GM21723 (cell line): ENCODE measurements around the gene ARL4C.

Source experiments
- ATAC-seq: cut with Tn5 transposase; IDR thresholded peaks from one replicate; pipeline ENCODE4 v1.9.1; 2021; ENCODE audit warnings: mild to moderate bottlenecking, moderate library complexity; ENCODE audit not compliant: unreplicated experiment

ARL4C gene, protein sequence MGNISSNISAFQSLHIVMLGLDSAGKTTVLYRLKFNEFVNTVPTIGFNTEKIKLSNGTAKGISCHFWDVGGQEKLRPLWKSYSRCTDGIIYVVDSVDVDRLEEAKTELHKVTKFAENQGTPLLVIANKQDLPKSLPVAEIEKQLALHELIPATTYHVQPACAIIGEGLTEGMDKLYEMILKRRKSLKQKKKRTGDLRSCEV

DNA sequence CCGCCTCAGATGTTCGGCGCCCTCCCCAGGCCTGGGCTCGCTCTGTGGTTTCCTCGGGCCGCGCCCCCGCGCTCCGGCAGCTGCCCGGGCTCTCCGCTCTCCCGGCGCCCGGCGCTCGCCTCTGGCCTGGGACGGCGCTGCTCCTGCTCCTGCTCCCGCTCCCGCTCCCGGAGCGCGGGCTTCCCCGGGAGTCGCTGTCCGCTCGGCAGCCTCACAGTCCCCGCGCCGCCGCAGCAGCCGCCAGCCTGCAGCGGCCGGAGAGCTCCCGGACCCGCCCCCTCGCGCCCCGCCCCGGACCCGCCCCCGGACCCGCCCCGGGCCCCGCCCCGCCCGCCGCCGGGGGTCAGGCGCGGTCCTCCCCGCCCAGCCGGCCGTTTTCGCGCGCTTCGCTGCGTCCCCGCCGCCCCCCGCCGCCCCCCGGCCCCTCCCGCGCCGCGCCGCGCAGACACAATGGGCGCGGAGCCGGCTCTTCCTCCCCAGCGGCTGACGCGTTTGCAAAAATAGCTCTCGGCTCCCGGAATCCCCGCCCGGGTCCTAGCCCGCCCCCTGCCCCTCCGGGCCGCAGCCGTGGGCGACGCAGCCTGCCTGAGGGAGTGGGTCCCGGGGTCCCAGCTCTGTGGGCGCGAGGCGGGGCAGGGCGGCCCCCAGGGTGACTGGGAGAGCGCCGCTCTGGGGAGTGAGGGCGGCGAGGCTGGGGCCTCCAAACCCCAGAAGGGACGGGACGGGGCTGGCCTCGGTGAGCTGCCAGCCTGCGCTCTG lies at the start of gene ARL4C:
Gene ARL4C, minus strand, starts transcription at position 247 of the 759 bp plus-strand sequence. CDS start 495 bp downstream, outside the sequence.
- ATAC-seq: peak; percentile 60

DNA sequence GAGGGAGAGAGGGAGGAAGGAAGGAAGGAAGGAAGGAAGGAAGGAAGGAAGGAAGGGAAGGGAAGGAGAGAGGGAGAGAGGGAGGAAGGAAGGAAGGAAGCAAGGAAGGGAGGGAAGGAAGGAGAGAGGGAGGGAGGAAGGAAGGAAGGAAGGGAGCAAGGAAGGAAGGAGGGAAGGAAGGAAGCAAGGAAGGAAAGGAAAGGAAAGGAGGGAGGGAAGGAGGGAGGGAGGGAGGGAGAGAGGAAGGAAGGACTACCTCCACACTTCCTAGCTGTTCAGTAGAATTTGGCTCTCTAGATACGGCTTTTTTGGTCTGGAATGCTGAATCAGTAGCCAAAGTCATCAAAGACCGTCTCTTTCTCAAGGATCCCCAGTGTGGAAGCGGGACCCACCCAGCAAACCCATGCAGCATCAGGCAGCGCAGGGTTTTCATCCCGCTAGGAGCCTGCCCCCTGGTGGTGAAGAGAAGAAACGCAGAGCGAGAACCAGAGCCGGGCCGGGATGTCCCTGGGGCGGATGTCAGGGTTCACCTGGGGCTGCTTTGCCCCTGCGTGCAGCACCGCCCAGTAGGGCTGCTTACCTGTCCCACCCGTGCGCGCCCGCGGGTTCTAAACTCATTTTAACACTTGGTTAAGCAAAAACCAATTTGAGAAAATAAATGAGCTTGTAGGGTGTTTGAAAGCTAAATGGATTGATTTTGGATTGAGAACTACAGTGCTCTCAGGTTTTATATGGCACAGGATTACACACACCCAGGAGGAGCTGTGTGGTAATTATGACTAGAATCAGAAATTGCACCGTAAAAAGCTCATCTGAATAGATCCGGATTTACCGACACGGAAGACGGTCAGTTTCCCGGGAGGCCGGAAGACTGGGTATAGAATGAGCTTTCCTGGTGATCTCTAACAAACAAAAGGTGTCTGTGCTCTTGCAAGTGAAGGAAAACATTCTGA lies 48.1 kb upstream of the ARL4C start:
- no peak for ATAC-seq

DNA sequence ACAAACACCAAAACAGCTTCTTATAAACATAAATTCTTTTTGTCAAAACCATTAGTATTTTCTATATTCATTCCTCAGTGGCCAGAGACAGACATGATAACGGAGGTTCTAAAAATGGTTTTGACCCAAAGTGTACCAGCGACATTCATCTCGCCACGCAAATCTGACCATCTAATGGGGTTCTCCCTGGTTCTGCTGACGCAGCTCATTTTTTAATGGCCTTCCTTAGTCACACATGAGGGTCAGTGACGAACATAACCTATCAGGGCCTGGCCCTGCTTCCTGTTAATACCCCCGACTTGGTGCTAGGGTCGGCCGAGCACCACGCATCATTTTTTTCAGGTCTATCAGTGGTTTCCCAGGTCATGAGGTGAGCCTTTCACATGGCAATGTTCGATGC lies 45.9 kb upstream of the ARL4C start:
- no peak for ATAC-seq

DNA sequence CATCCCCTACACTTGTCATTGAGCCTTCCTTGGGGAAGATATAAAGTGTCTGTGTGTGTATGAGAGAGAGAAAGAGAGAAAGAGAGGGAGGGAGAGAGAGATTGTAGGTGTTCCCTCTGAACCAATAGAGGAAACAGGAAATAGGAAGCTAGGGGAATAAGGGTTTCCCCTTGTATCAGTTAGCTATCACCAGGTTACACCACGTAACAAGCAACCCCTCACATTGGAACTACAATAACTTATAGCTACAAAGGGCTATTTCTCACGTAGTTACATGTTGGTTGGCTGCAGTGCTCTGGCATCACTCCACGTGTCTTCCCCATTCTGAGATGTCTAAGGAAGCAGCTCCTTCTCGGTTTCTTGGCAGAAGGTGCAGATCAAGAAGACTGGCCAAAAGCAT lies 41.0 kb upstream of the ARL4C start:
- no peak for ATAC-seq

DNA sequence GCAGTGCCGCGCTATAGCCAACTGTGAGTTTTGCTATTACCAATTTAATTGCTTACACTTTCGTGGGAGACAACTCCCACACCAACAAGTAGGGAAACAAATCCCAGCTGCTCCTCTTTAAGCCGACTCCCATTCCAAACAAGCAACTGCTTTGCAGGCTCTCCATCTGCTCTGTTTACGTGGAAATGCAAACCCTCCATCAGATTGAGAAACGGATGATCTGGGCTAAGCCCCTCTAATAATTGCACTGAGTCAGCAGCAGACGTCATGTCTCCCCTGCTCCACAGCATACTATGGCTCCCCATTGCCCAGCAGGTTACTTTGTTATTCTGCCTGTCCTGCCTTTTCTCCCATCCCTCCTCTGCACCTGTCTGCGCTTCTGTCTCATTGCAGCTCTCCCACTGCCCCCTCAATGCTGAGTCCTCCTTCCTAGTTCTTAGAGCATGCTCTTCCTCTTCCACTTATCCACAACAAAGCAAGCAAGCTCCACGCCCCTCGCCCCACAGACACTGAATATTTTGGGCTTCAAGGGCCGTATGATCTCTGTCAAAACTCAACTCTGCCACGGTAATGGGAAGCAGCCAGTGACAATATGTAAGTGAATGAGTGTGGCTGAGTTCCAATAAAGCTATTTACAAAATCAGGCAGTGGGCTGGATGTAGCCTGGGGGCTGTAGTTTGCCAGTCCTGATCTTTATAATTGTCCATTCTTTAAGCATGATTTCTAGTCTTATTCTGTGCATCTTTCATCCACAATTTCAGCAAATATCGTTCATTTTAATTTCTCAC lies 39.5 kb upstream of the ARL4C start:
- ATAC-seq: no peak

DNA sequence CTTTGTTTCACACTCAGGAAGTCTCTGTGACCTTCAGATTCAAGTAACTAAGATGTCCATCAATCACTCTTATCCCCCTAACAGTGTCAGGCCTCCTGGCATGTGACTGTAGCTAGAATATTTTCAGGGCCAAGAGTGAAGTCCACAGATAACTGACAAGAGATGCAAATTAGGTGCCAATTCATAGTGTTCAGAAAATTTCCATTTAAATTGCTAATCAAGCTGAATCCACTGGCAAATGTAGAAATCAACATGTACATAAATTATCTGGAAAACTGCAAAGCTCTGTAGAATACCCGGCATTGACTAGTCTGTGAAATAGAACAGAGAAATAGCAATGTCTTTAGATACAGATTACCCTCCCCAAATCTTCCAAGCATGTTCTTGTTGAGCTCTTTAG lies 38.6 kb upstream of the ARL4C start:
- ATAC-seq: no peak

DNA sequence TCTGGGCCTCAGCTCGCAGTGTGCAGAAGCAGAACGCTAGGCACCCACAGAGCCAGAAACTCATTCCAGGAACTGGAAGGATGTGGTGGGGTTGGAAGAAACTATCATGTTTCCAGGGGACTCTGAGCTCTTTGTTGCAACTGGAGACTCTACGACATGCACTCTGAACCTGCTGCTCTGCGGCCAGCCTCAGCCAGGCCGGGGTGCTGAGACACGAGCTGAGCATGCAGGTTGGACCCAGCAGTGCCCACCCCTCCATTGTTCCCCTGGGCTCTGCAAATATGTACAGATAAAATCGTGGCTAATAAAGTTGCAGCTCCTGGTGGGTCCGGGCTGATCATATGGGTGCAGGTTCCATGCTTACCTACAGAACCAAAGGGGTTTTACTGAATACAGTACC lies 37.6 kb upstream of the ARL4C start:
- no peak for ATAC-seq

DNA sequence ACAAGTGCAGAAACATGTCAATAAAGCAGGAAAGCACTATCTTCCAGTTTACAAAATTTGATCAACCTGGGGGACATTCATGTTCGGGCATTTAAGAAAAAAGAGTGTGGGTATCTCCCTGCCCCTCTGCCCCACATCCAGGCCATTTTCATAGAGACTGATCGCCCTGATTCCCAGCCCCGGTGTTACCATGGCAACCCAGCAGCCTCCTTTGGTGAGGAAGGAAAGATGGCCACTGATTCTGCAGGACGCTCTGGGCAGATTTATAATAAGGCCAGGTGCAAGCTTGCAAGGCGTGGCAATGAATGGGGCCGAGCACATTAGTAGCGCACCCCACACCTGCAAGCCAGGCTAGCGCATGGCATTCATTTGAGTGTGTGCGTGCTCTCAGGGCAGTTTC lies 36.7 kb upstream of the ARL4C start:
- no peak for ATAC-seq

DNA sequence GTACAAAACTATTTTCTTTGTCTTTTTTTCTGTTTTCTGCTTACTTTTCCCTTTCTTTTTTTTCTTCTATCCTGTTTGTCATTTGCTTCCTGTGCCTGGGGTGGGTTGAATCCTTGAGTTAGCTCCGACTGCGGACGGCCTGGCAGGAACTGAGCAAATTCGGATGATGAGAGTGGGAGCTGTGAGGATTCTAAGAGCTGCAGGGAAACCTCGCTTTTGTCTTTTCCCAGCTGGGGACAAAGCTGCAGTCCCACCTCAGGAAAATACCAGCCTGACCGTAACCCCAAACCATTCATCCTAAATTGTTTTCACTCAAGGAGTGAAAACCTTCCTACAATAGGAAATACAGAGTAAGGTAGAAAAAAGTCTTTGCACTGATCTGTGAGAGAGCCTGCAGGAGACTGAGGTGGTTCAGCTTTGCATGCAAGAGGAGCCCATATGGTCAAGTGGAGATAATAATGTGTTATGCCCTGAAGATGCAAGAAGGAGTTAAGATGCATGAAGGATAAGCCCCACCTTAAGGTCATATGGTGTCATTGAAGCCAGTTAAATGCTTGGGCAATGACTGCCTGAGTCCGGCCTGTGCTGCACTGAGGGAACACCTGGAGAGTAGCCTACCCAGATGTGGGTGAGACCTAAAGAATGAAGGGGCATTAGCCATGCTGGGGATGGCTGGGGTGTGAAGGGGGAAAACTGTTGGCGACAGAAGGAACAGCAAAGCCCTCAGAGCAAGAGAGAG lies 31.7 kb upstream of the ARL4C start:
- ATAC-seq: no peak

DNA sequence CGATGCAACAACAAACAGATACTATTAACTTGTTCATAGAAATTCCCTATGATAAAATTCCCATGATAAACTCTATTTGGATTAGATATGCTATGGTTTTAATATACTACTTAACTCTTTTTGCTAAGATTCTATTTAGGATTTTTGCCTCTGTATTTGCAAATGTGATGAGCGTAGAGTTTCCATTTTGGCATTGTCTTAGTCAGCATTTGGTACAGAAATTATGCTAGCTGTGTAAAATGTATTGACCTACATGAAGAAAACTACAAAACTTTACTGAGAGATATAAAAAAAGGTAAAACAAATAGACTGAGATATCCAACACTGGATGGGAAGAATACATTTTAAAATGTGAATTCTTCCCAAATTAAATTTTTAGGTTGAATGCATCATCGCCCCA lies 29.8 kb upstream of the ARL4C start:
- ATAC-seq: no peak

DNA sequence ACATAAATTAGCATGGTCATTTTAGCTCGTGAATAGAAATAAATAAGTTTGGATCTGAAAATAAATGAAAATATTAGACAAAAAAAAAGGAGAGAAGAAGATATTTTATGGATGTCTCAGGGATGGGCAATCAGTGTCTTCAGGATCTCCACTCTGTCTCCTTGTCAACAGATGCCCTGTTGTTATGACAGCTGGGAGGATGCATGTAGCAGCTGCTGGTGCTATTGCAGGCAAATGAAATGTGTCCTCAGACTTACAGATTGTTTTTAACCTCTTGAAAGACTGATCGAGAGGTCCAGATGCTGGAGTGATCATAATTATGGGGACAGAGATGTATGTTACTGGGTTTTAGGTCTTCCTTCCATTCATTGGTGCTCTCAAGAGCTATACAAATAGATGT lies 24.7 kb upstream of the ARL4C start:
- no peak for ATAC-seq

DNA sequence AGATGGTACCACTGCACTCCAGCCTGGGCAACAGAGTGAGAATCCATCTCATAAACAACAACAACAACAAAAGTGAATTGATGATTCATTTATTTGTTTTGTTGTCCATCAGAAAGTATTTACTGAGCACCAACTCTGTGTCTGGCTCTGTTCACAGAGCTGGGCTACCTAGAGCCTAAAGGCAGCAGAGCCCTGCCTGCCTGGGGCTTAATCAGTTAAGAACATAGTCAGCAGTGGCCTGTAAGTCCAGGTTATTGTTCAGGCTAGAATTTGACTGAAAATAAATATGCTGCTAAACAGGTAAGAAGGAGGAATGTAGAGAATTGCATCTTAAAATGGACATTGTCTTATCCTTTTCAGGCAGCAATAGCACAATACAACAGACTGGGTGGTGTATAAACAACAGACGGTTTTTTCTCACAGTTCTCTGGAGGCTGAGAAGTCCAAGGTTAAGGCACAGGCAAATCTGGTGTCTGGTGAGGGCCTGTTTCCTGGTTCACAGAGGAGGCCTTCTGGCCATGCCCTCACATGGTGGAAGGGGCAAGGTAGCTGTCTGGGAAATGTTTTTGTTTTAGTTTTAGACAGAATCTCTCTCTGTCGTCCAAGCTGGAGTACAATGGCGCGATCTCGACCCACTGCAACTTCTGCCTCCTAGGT lies 22.2 kb upstream of the ARL4C start:
- no peak for ATAC-seq

DNA sequence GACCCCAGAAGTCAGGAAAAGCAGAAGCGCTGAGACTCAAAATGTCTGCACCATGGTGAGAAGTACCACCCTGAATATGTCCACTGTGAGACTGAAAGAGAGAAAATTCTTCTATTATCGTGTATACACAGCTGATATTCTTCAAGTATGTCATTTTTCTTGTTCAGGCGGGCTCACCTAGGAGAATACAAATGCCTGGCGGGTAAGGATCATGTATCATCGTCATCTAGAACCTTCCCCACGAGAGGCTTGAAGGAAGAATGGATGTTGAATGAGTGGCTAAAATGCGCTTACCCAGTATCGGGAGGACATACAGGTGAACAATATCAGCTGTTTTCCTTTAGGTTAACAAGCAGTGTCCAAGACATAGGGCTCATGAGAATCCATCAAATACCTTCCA lies 21.1 kb upstream of the ARL4C start:
- no peak for ATAC-seq

DNA sequence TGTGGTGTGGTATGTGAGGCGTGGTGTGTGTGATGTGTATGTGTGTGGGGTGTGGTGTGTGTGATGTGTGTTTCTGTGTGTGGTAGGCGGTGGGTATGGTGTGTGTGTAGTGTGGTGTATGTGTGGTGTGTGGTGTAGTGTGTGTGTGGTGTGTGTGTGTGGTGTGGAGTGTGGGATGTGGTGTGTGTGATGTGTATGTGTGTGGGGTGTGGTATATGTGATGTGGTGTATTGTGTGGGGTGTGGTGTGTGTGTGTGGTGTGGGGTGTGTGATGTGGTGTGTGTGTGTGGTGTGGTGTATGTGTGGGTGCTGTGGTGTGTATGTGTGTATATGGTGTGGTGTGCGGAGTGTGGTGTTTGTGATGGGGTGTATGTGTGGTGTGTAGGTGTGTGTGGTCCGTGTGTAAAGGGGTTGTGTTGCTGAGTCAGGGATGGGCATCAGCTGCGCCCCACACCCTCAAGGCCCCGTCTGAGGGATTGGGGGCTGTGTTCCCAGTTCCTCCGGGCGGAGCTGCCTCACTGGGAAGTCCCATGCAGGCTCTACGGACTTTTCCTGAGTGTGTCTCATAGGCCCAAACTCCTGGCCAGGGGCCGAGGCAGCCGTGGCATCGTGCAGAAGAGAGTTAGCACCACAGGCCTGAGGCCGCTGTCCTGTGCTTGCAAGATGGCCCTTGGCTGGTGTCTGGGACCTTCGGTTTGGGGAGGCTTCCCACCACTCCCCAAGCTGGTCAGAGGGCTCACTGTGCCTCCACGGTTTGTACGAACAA lies 18.2 kb upstream of the ARL4C start:
- ATAC-seq: no peak

DNA sequence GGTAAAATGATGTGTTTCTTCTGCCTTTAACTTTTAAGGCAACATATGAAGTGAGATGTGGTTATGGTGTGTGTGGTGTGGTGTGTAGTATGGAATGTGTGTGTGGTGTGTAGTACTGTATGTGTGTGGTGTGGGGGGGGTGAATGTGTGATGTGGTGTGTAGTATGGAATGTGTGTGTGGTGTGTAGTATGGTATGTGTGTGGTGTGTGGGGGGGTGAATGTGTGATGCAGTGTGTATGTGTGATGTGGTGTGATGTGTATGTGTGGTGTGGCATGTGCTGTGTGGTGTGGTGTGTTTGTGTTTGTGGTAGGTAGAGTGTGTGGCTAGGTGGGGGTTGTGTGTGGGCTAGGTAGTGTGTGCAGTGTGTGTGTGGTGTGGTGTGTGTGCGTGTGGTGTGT lies 17.2 kb upstream of the ARL4C start:
- ATAC-seq: no peak

DNA sequence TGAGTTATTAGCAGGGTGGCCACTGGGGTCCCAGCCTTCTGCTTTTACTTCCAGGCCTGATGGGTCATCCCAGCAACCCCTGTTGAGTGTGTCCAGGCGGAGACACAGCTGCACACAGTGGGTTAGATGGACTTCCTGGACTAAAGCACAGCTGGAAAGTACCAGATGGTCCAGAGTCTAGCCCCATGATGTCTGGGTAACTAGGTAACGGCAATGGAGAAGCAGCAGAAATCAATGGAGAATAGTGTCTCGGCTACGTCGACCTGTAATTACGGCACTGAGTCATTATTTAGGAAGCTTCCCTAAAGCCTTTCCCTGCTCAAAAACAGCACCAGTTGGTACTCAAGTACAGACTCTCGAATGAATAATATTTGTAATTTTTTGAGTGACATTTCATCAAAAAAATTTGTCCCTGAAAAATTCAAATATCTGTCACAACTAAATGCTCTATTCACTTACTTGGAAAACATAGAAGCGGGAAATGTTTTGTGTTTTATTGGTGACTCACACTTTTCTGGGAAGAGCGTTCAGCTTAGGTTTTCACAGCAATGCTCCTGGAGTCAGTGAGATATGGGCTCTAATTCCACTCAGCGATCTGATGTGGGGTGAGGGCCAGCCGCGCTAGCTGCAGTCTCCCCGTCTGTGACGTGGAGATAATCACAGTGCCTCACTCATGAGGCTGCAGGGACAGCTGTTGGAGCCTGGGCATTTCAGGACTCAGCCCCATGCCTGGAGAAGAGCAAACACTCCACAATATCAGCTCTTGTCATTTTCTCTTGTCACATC lies 16.2 kb upstream of the ARL4C start:
- ATAC-seq: no peak

DNA sequence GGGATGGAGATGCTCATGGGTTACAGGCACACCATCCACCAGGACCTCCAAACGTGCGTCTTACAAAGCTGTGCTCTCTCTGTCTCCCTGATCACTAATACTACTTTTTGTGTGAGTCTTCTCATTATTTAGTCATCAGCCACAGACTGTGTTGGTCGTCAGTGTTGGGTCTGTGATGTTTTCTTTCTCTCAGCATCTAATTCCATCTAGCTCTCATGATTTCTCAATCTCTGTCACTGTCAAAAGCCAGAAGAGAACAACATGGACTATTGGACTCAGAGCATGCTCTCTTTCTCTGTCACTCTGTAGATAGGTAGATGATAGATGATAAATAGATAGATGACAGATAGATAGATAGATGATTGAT lies 6.0 kb upstream of the ARL4C start:
- no peak for ATAC-seq

DNA sequence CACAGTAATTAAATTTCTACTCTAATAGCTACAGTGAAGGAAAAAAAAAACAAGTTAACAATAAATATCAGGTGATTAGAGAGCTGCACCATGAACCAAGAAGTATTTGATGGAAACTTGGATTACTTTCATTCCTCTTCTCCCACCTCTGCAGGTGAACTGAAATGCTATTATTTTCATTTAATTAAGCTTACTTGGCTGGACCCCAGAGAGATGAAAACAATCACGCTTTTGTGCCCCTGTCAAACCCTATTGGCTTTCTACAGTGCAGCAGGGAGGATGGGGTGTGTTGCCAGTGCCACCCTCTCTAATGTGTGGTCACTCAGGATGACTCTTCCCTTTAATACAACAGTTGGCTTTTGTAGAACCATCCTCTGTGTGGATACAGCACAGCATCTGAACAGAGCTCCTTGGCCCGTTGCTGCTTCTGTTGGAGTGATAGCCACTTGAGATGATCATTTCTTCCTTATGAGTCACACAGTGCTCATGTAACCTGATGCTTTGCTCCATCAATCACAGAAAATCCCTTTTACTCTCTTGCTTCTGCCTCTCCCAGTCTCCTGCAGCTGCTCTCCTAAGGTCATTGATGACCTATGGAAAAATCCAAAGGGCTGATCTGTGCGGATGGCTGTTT lies 5.5 kb upstream of the ARL4C start:
- no peak for ATAC-seq
